Mesenchymal stem cell (in vitro differentiated cells and primary cell): Measurements from ENCODE around the gene CDYL.

ENCODE experiments used
- DNase-seq: peaks from one replicate; pipeline ENCODE4 v3.0.0-alpha.2; 2013
- H2AFZ ChIP-seq: one replicate; pipeline ENCODE4 v1.6.1; 2013; ENCODE audit warnings: low read depth, mild to moderate bottlenecking, control low read depth, inconsistent platforms, low read length, moderate library complexity
- H2AK5ac ChIP-seq: 2 replicates; pipeline ENCODE4 v1.6.1; 2013; ENCODE audit warnings: low read length, moderate library complexity, mild to moderate bottlenecking, inconsistent platforms; ENCODE audit not compliant: severe bottlenecking
- H2BK120ac ChIP-seq: one replicate; pipeline ENCODE4 v1.6.1; 2013; ENCODE audit warnings: low read depth, mild to moderate bottlenecking, inconsistent platforms, low read length, moderate library complexity
- H2BK12ac ChIP-seq, 2 experiments: one replicate each; pipeline ENCODE4 v1.6.1; 2013; ENCODE audit warnings: inconsistent platforms in 2 of 2, low read length in 2 of 2, mild to moderate bottlenecking in 2 of 2, moderate library complexity in 2 of 2, control low read depth in 1 of 2
- H2BK15ac ChIP-seq: one replicate; pipeline ENCODE4 v1.6.1; 2013; ENCODE audit warnings: mild to moderate bottlenecking, low read depth, inconsistent platforms; ENCODE audit not compliant: poor library complexity, severe bottlenecking
- H2BK5ac ChIP-seq: 2 replicates; pipeline ENCODE4 v1.6.1; 2013; ENCODE audit warnings: low read depth, mild to moderate bottlenecking, low read length, control low read depth, inconsistent platforms; ENCODE audit not compliant: poor library complexity, severe bottlenecking
- H3K14ac ChIP-seq, 2 experiments: one replicate each; pipeline ENCODE4 v1.6.1; 2013; ENCODE audit warnings: inconsistent platforms in 2 of 2, low read length in 2 of 2, control low read depth in 1 of 2, mild to moderate bottlenecking in 1 of 2, moderate library complexity in 1 of 2
- H3K18ac ChIP-seq, 2 experiments: one replicate each; pipeline ENCODE4 v1.6.1; 2013; ENCODE audit warnings: inconsistent platforms in 2 of 2, low read length in 2 of 2, control low read depth in 1 of 2, low read depth in 1 of 2, mild to moderate bottlenecking in 1 of 2
- H3K23ac ChIP-seq, 2 experiments: one replicate each; pipeline ENCODE4 v1.6.1; 2013; ENCODE audit warnings: inconsistent platforms in 2 of 2, low read length in 2 of 2, mild to moderate bottlenecking in 2 of 2, moderate library complexity in 2 of 2, control low read depth in 1 of 2
- H3K27ac ChIP-seq: 2 replicates; pipeline ENCODE4 v1.5.1; 2013; ENCODE audit warnings: mild to moderate bottlenecking, moderate library complexity, low read length, control low read depth, inconsistent platforms; ENCODE audit not compliant: poor library complexity, severe bottlenecking
- H3K27me3 ChIP-seq, 2 experiments: 2 replicates each; pipeline versions ENCODE4 v1.6.1 to v1.7.0; 2013; ENCODE audit warnings: low read length in 2 of 2, mild to moderate bottlenecking in 2 of 2, moderate library complexity in 2 of 2, control low read depth in 1 of 2, inconsistent platforms in 1 of 2; ENCODE audit not compliant: control insufficient read depth in 1 of 2, insufficient read depth in 1 of 2
- H3K36me3 ChIP-seq, 2 experiments: 2 replicates each; pipeline versions ENCODE4 v1.6.1 to v1.7.0; 2013; ENCODE audit warnings: low read length in 2 of 2, control low read depth in 1 of 2, inconsistent platforms in 1 of 2, low read depth in 1 of 2, mild to moderate bottlenecking in 1 of 2; ENCODE audit not compliant: insufficient read depth in 2 of 2, control insufficient read depth in 1 of 2
- H3K4ac ChIP-seq, 2 experiments: one replicate each; pipeline ENCODE4 v1.6.1; 2013; ENCODE audit warnings: inconsistent platforms in 2 of 2, low read length in 2 of 2, mild to moderate bottlenecking in 2 of 2, moderate library complexity in 2 of 2, control low read depth in 1 of 2, low read depth in 1 of 2
- H3K4me1 ChIP-seq: 2 replicates; pipeline ENCODE4 v1.6.1; 2013; ENCODE audit warnings: low read depth, low read length, control low read depth; ENCODE audit not compliant: control insufficient read depth, insufficient read depth
- H3K4me2 ChIP-seq: 2 replicates; pipeline ENCODE4 v1.6.1; 2013; ENCODE audit warnings: low read length, mild to moderate bottlenecking, inconsistent platforms; ENCODE audit not compliant: poor library complexity, severe bottlenecking
- H3K4me3 ChIP-seq, 2 experiments: 2 replicates each; pipeline versions ENCODE4 v1.5.1 to v1.7.0; 2013; ENCODE audit warnings: low read length in 2 of 2, mild to moderate bottlenecking in 2 of 2, control low read depth in 1 of 2, low read depth in 1 of 2; ENCODE audit not compliant: insufficient read depth in 1 of 2
- H3K79me1 ChIP-seq: replicated peaks from 2 replicates; pipeline ENCODE4 v1.6.1; 2013; ENCODE audit warnings: mild to moderate bottlenecking, control low read depth, low read length, inconsistent platforms; ENCODE audit not compliant: poor library complexity, severe bottlenecking
- H3K9ac ChIP-seq: 2 replicates; pipeline ENCODE4 v1.7.0; 2013; ENCODE audit warnings: mild to moderate bottlenecking, low read length, moderate library complexity
- H3K9me3 ChIP-seq: 2 replicates; pipeline ENCODE4 v1.7.0; 2013; ENCODE audit warnings: mild to moderate bottlenecking, low read length; ENCODE audit not compliant: control insufficient read depth
- H4K8ac ChIP-seq: one replicate; pipeline ENCODE4 v1.6.1; 2013; ENCODE audit warnings: inconsistent platforms, mild to moderate bottlenecking, low read length, moderate library complexity
- H4K91ac ChIP-seq: one replicate; pipeline ENCODE4 v1.6.1; 2013; ENCODE audit warnings: mild to moderate bottlenecking, low read length, inconsistent platforms
- WGBS: methylation state at CpG from one replicate; pipeline ENCODE4 v1.1.7; 2013; ENCODE audit warnings: mixed read lengths; 5-methylcytosine and 5-hydroxymethylcytosine counted together

The CDYL gene

DNA sequence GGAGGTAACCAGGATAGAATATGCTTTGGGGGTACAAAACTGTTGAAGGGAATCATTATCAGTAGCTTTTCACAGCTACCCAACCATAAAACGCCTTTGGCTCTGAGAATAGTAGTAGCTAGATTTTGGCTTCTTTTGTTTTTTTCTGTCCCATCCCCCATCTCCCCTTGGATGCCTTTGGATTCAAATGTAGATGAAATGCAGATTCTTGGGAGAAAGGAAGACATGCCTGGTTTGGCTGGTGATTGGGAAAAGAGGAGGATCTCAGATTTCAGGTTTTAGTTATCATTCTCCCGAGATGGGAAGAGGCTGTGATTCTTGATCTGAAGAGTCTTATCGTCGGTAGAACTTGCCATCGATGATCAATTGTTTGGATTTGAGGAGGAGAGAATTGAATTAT lies 3.5 kb upstream of the CDYL start:
- H2BK15ac ChIP-seq, result no peak overlapping the region
- H3K27ac ChIP-seq, result no peak overlapping the region
- WGBS, result 33% methylated on average over 4 of the region's 5 CpGs
- no peak overlapping the region for H2AK5ac ChIP-seq
- H3K79me1 ChIP-seq, result no peaks in the 10 kb centered on the region
- H3K9me3 ChIP-seq, result no peaks in the 10 kb centered on the region
- H4K8ac ChIP-seq, result no peak overlapping the region
- H2BK120ac ChIP-seq, result no peak overlapping the region
- no peak overlapping the region for H2AFZ ChIP-seq
- H3K4me2 ChIP-seq, result no peak overlapping the region
- no peak overlapping the region for H3K9ac ChIP-seq
- no peak overlapping the region for H3K4ac ChIP-seq
- H3K18ac ChIP-seq, result no peak overlapping the region
- H3K4me3 ChIP-seq, result no peak overlapping the region
- H3K4me1 ChIP-seq, result peaks cover 9% of the 10 kb centered on the region
- no peak for DNase-seq
- H3K27me3 ChIP-seq, result peaks cover 0 to 22% of the 10 kb centered on the region in 2 experiments
- H2BK5ac ChIP-seq, result no peak overlapping the region
- no peaks in the 10 kb centered on the region for H3K36me3 ChIP-seq
- H2BK12ac ChIP-seq, result no peak overlapping the region
- no peak overlapping the region for H3K23ac ChIP-seq
- H3K14ac ChIP-seq, result no peak overlapping the region
- H4K91ac ChIP-seq, result no peak overlapping the region

GRCh38 chr6:4773181-4773580 lies 3.0 kb upstream of the CDYL start:
- peaks cover 0 to 18% of the 10 kb centered on the region in 2 experiments for H3K27me3 ChIP-seq
- H2BK5ac ChIP-seq, result no peak overlapping the region
- no peaks in the 10 kb centered on the region for H3K36me3 ChIP-seq
- H3K9me3 ChIP-seq, result peaks cover under 1% of the 10 kb centered on the region
- no peak overlapping the region for H2BK120ac ChIP-seq
- peaks cover 9% of the 10 kb centered on the region for H3K4me1 ChIP-seq
- H3K14ac ChIP-seq, result no peak overlapping the region
- H3K4ac ChIP-seq, result no peak overlapping the region
- H2AFZ ChIP-seq, result no peak overlapping the region
- WGBS, result 26% methylated on average over 4 of the region's 7 CpGs
- no peak overlapping the region for H2AK5ac ChIP-seq
- H2BK12ac ChIP-seq, result no peak overlapping the region
- no peak overlapping the region for H3K4me2 ChIP-seq
- no peak for DNase-seq
- no peak overlapping the region for H3K23ac ChIP-seq
- no peak overlapping the region for H3K4me3 ChIP-seq
- H3K79me1 ChIP-seq, result peaks cover 2% of the 10 kb centered on the region
- no peak overlapping the region for H3K9ac ChIP-seq
- no peak overlapping the region for H2BK15ac ChIP-seq
- H4K91ac ChIP-seq, result no peak overlapping the region
- H4K8ac ChIP-seq, result no peak overlapping the region
- no peak overlapping the region for H3K18ac ChIP-seq
- H3K27ac ChIP-seq, result no peak overlapping the region

- H3K4me3 ChIP-seq, result peak overlapping the region in 1 of 2 experiments; percentile 72
- H3K18ac ChIP-seq, result no peak overlapping the region
- no peak overlapping the region for H3K4me2 ChIP-seq
- H2AK5ac ChIP-seq, result no peak overlapping the region
- H3K36me3 ChIP-seq, result no peaks in the 10 kb centered on the region
- peaks cover 2% of the 10 kb centered on the region for H3K79me1 ChIP-seq
- no peak overlapping the region for H4K8ac ChIP-seq
- no peak overlapping the region for H3K27ac ChIP-seq
- H3K4me1 ChIP-seq, result peaks cover 9% of the 10 kb centered on the region
- no peak overlapping the region for H2BK12ac ChIP-seq
- peaks cover 0 to 18% of the 10 kb centered on the region in 2 experiments for H3K27me3 ChIP-seq
- no peak overlapping the region for H4K91ac ChIP-seq
- no peak overlapping the region for H2BK5ac ChIP-seq
- H3K4ac ChIP-seq, result no peak overlapping the region
- no peak overlapping the region for H3K23ac ChIP-seq
- DNase-seq, result no peak
- no peak overlapping the region for H3K9ac ChIP-seq
- H2AFZ ChIP-seq, result no peak overlapping the region
- H2BK120ac ChIP-seq, result no peak overlapping the region
- WGBS, result 32% methylated on average over 5 of the region's 6 CpGs
- H3K14ac ChIP-seq, result no peak overlapping the region
- no peak overlapping the region for H2BK15ac ChIP-seq
- H3K9me3 ChIP-seq, result peaks cover 3% of the 10 kb centered on the region
These were observed 1.9 kb upstream of the CDYL start for GRCh38 chr6:4774296-4774695.

DNA sequence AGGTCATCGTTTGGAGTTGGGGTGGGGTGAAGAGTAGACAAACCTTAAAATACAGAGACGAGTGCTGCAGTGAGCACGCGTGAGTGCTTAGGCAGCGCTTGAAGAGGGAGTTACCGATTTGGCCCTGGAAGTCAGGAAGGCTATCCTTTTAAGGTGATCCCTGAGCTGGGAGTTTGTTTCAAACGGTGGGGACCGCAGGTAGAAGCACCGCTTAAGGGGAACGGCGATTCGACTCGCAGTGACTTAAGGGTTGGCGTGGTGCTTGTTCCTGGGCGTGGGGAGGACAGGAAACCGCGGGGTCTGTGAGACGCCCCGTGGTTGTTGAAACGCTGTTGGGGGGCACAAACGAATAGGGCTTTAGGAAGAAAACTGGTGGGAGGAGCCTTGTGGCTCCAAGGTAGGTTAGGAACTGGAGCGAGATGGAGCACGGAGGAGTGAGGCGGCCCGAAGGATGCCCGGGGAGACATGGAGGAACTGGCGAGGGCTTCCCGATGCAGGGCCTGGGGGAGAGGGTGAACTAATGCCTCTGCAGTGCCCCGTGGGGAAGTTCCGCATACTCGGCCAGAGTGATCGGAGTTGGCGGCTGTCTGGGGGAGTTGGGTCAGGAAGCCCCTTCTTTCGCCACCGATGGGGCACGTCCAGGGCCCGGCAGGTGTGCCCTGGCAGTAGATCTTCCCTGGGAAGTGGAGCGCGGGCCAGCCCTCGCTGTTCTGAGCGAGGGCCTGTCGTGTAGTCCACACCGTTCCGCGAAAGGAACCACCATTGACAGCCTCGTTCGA lies 1.3 kb upstream of the CDYL start:
- no peak for DNase-seq
- Histone ChIP-seq H2BK5ac (no peak overlapping the region), H3K14ac (peak overlapping the region in 1 of 2 experiments; percentile 1), H3K27ac (peak overlapping the region; percentile 17), H3K4me2 (peak overlapping the region; percentile 82), H3K9ac (peak overlapping the region; percentile 79), H3K4me1 (peaks cover 9% of the 10 kb centered on the region), H3K23ac (peak overlapping the region in 1 of 2 experiments; percentile 35), H2BK15ac (peak overlapping the region; percentile 80), H3K36me3 (no peaks in the 10 kb centered on the region), H3K4ac (peak overlapping the region; percentile 46 to 64), H2AFZ (peak overlapping the region; percentile 78), H4K8ac (peak overlapping the region; percentile 74), H3K4me3 (peak overlapping the region; percentile 72 to 81), H3K79me1 (peaks cover 2% of the 10 kb centered on the region), H3K9me3 (peaks cover 3% of the 10 kb centered on the region), H3K27me3 (peaks cover 0 to 18% of the 10 kb centered on the region in 2 experiments), H2BK120ac (no peak overlapping the region), H3K18ac (peak overlapping the region; percentile 45 to 88), H4K91ac (peak overlapping the region; percentile 82), H2BK12ac (peak overlapping the region; percentile 82 to 96), H2AK5ac (no peak overlapping the region)
- 5% methylated on average over 47 of the region's 47 CpGs for WGBS
